ENCODE measurements around the gene ATXN1.
A peak's percentile ranks its signal among the peaks of the same experiment; 100 is the strongest.

ATXN1 gene

GRCh38 chr6:16296061-16296670 is 465.1 kb downstream of the ATXN1 start:
- no peak for DNase-seq (ENCODE audit: low read depth)
- no peak overlapping the region for H3K4me3 ChIP-seq (ENCODE audit: low read depth, low read length)

GRCh38 chr6:16295471-16295870 is 465.8 kb downstream of the ATXN1 start:
- DNase-seq (ENCODE audit: low read depth) = no peak
- no peak overlapping the region for H3K4me3 ChIP-seq (ENCODE audit: low read depth, low read length)

GRCh38 chr6:16295060-16295459 is 466.2 kb downstream of the ATXN1 start:
- no peak for DNase-seq (ENCODE audit: low read depth)
- H3K4me3 ChIP-seq (ENCODE audit: low read depth, low read length) = no peak overlapping the region

- H3K4me3 ChIP-seq (ENCODE audit: low read depth, low read length) = no peak overlapping the region
- no peak for DNase-seq (ENCODE audit: low read depth)
These were observed 466.9 kb downstream of the ATXN1 start for GRCh38 chr6:16294371-16294770.

GRCh38 chr6:16292942-16293341 is 468.3 kb downstream of the ATXN1 start:
- DNase-seq (ENCODE audit: low read depth) = no peak
- H3K4me3 ChIP-seq (ENCODE audit: low read depth, low read length) = no peak overlapping the region

GRCh38 chr6:16292432-16292831 is 468.8 kb downstream of the ATXN1 start:
- DNase-seq (ENCODE audit: low read depth) = no peak
- H3K4me3 ChIP-seq (ENCODE audit: low read depth, low read length) = no peak overlapping the region

GRCh38 chr6:16291739-16292138 is 469.5 kb downstream of the ATXN1 start:
- no peak for DNase-seq (ENCODE audit: low read depth)

GRCh38 chr6:16288163-16288562 is 473.1 kb downstream of the ATXN1 start:
- no peak for DNase-seq (ENCODE audit: low read depth)
- no peak overlapping the region for H3K4me3 ChIP-seq (ENCODE audit: low read depth, low read length)

More at GRCh38 chr6:16291739-16292138, 469.5 kb downstream of the ATXN1 start:
- no peak overlapping the region for H3K4me3 ChIP-seq (ENCODE audit: low read depth, low read length)

- DNase-seq (ENCODE audit: low read depth) = no peak
- H3K4me3 ChIP-seq (ENCODE audit: low read depth, low read length) = no peak overlapping the region
These were observed 475.1 kb downstream of the ATXN1 start for GRCh38 chr6:16286151-16286522.

GRCh38 chr6:16285467-16286150 is 475.7 kb downstream of the ATXN1 start:
- H3K4me3 ChIP-seq (ENCODE audit: low read depth, low read length) = no peak overlapping the region
- DNase-seq (ENCODE audit: low read depth) = no peak

- no peak overlapping the region for H3K4me3 ChIP-seq (ENCODE audit: low read depth, low read length)
- DNase-seq (ENCODE audit: low read depth) = no peak
These were observed 476.8 kb downstream of the ATXN1 start for GRCh38 chr6:16284472-16284871.

- no peak for DNase-seq (ENCODE audit: low read depth)
- H3K4me3 ChIP-seq (ENCODE audit: low read depth, low read length) = no peak overlapping the region
These were observed 478.9 kb downstream of the ATXN1 start for GRCh38 chr6:16282370-16282769.

GRCh38 chr6:16279243-16279642 is 482.0 kb downstream of the ATXN1 start:
- DNase-seq (ENCODE audit: low read depth) = no peak
- H3K4me3 ChIP-seq (ENCODE audit: low read depth, low read length) = no peak overlapping the region

GRCh38 chr6:16278750-16279149 is 482.5 kb downstream of the ATXN1 start:
- H3K4me3 ChIP-seq (ENCODE audit: low read depth, low read length) = no peak overlapping the region
- DNase-seq (ENCODE audit: low read depth) = no peak

- DNase-seq (ENCODE audit: low read depth) = no peak
- no peak overlapping the region for H3K4me3 ChIP-seq (ENCODE audit: low read depth, low read length)
These were observed 483.1 kb downstream of the ATXN1 start for GRCh38 chr6:16278048-16278724.

GRCh38 chr6:16277101-16277981 is 483.9 kb downstream of the ATXN1 start:
- DNase-seq (ENCODE audit: low read depth) = peak; percentile 41
- H3K4me3 ChIP-seq (ENCODE audit: low read depth, low read length) = no peak overlapping the region

- no peak overlapping the region for H3K4me3 ChIP-seq (ENCODE audit: low read depth, low read length)
- DNase-seq (ENCODE audit: low read depth) = no peak
These were observed 486.2 kb downstream of the ATXN1 start for GRCh38 chr6:16274885-16275589.

GRCh38 chr6:16274483-16274882 is 486.8 kb downstream of the ATXN1 start:
- DNase-seq (ENCODE audit: low read depth) = no peak

GRCh38 chr6:16273256-16273655 is 488.0 kb downstream of the ATXN1 start:
- peak; percentile 30 for DNase-seq (ENCODE audit: low read depth)
- H3K4me3 ChIP-seq (ENCODE audit: low read depth, low read length) = no peak overlapping the region

More at GRCh38 chr6:16274483-16274882, 486.8 kb downstream of the ATXN1 start:
- H3K4me3 ChIP-seq (ENCODE audit: low read depth, low read length) = no peak overlapping the region
